ENCODE measurements around the gene EPSTI1.

Gene EPSTI1

GRCh38 chr13:42849200-42849599 lies 142.8 kb downstream of the EPSTI1 start:
- no peak for DNase-seq (ENCODE audit: low read depth)

- DNase-seq (ENCODE audit: low read depth), result no peak
Observed at GRCh38 chr13:42847891-42848663, 144.0 kb downstream of the EPSTI1 start.

DNA sequence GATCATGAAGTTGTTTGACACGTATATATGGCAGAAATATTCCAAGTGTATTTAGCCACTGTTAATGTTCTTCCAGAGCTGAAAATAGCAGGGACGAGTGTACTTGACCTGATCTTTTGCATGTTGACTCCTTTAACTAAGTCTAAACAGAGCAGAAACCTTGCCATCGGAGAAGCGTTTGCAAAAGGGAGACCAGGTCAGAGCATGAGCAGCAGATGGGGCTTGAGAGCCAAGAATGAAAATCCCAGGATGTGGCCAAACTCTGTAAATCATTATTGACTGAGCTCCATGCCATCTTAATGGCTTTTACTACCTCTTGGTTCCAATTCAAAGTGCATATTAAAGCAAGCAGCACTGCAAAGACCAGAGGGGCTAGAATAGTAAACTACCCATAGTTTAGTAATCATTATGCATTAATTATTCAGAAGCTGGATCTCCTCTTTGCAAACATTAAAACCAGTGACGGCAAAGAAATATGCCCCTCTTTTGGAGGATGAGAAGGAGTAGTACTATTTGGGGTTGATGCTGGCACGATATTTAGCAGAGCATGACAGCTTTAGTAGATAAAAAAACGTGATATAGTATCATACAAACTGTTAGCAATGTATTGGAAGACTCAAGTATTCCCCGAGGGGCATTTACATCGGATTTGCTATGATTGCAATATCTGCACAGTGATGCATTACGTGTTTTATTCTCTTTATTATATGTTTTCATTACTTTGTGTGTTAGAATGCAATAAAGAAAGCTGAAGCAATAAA lies 154.9 kb downstream of the EPSTI1 start:
- DNase-seq (ENCODE audit: low read depth), result no peak

Data from HS-27A (cell line).